Fibroblast of lung (primary cell): Measurements from ENCODE around the gene NUDC.

Experiments used
- CTCF ChIP-seq, 2 donors: IDR thresholded peaks in 1 of 2; conservative IDR thresholded peaks in 1 of 2; 1 replicate in 1 of 2; 2 replicates in 1 of 2; pipeline ENCODE4 v1.5.1; 2011 to 2012; ENCODE audit warnings: low read length in 2 of 2, control low read depth in 1 of 2, inconsistent platforms in 1 of 2, low read depth in 1 of 2, mild to moderate bottlenecking in 1 of 2
- EZH2 ChIP-seq: IDR thresholded peaks from 2 replicates; pipeline ENCODE4 v1.5.1; 2012; ENCODE audit warnings: low read length, control low read depth, mild to moderate bottlenecking; ENCODE audit errors: missing control alignments

DNA sequence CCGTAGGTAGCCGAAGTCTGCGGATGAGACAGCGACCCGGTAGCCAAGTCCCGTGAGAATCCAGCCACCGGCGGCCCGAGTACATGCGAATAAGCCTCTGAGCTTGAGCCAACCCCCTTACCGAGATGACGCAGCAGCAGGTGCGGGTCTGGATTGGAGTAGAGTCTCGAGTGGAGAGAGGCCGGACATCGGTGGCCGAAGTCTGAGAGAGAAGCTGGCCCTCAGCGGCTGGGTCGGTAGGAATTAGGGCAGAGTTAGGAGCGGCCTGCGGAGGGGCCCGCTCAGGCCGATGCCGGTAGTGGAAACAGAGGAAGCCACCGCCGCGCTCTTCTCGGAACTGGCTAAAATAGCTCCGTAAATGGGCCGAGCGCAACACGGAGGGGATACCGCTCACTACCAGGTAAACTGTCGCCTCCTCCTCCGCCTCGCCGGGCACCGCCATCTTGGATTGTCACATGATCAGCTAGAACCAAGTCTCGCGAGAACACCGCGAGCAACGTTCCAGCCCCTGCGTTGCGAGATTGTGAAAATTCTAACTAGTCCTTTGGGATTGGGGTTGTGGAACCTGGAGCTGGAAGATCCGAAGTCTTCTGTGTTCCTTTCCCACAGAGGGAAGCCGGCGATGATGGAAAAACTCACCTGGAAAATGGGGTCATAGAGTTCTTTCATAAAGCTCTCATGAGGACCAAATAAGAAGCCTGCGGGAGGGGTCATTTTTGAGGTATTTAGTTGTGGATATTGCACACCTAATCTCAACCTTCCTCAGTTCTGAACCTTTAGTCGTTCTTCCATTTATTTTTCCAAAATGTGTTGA is 21.3 kb upstream of the NUDC start, which contains the start of gene GPATCH3:
- TF ChIP-seq CTCF (conservative IDR thresholded peaks at IDR 0.05 in 1 of 2, IDR thresholded peaks at IDR 0.05 in 1 of 2; ENCODE audit: low read depth in 1 of 2, low read length in 2 of 2) (no peak), EZH2 (no peak)
